ENCODE measurements around the gene MBOAT2.

MBOAT2 gene

GRCh38 chr2:9002637-9003365 is 683 bp downstream of the MBOAT2 start:
- no peak for TF ChIP-seq CTCF (IDR thresholded peaks at IDR 0.05; ENCODE audit: insufficient read depth, low read length, missing control alignments)
- POLR2A ChIA-PET = interaction anchor here (0.6 to 1.0 kb wide), 5 partner anchors 9 to 1904 kb away, joined by 3 to 5 read pairs (median 3); no protein-coding TSS in a partner anchor
- H3K4me3 ChIP-seq (ENCODE audit: low read depth, low read length) = peak overlapping the region; percentile 70
- CTCF ChIA-PET = interaction anchor here (0.8 to 1.6 kb wide), 2 partner anchors 11 to 104 kb away, joined by 3 to 4 read pairs; no protein-coding TSS in a partner anchor
- DNase-seq (ENCODE audit: low read depth, low spot score) = no peak

GRCh38 chr2:9002313-9002636 is 1.2 kb downstream of the MBOAT2 start:
- CTCF ChIA-PET = interaction anchor here (1.6 kb wide), 1 partner anchor 11 kb away, joined by 4 read pairs; no protein-coding TSS in a partner anchor
- DNase-seq (ENCODE audit: low read depth, low spot score) = no peak
- no peak for TF ChIP-seq CTCF (IDR thresholded peaks at IDR 0.05; ENCODE audit: insufficient read depth, low read length, missing control alignments)
- H3K4me3 ChIP-seq (ENCODE audit: low read depth, low read length) = peak overlapping the region; percentile 70
- POLR2A ChIA-PET = interaction anchor here (0.6 kb wide), 2 partner anchors 108 to 1904 kb away, joined by 3 read pairs; no protein-coding TSS in a partner anchor

GRCh38 chr2:9001778-9002177 is 1.7 kb downstream of the MBOAT2 start:
- POLR2A ChIA-PET = no interaction called here
- CTCF ChIA-PET = interaction anchor here (1.6 kb wide), 1 partner anchor 10 kb away, joined by 4 read pairs; no protein-coding TSS in a partner anchor
- no peak for TF ChIP-seq CTCF (IDR thresholded peaks at IDR 0.05; ENCODE audit: insufficient read depth, low read length, missing control alignments)
- no peak overlapping the region; the same call in 1 of the 2 replicates for H3K4me3 ChIP-seq (ENCODE audit: low read depth, low read length)
- DNase-seq (ENCODE audit: low read depth, low spot score) = no peak

- H3K4me3 ChIP-seq (ENCODE audit: low read depth, low read length) = no peak overlapping the region; the same call in 1 of the 2 replicates
- no peak for TF ChIP-seq CTCF (IDR thresholded peaks at IDR 0.05; ENCODE audit: insufficient read depth, low read length, missing control alignments)
- POLR2A ChIA-PET = no interaction called here
- no peak for DNase-seq (ENCODE audit: low read depth, low spot score)
- CTCF ChIA-PET = interaction anchor here (1.6 kb wide), 1 partner anchor 10 kb away, joined by 4 read pairs; no protein-coding TSS in a partner anchor
Measured at GRCh38 chr2:9001229-9001628, 2.3 kb downstream of the MBOAT2 start.

GRCh38 chr2:9000442-9000841 is 3.0 kb downstream of the MBOAT2 start:
- no peak for TF ChIP-seq CTCF (IDR thresholded peaks at IDR 0.05; ENCODE audit: insufficient read depth, low read length, missing control alignments)
- ChIA-PET POLR2A (no interaction called here), CTCF (no interaction called here)
- H3K4me3 ChIP-seq (ENCODE audit: low read depth, low read length) = no peak overlapping the region
- no peak for DNase-seq (ENCODE audit: low read depth, low spot score)

GRCh38 chr2:8999797-9000196 is 3.7 kb downstream of the MBOAT2 start:
- TF ChIP-seq CTCF (IDR thresholded peaks at IDR 0.05; ENCODE audit: insufficient read depth, low read length, missing control alignments) = no peak
- ChIA-PET POLR2A (no interaction called here), CTCF (interaction anchor here (0.8 kb wide), 1 partner anchor 92 kb away, joined by 3 read pairs; no protein-coding TSS in a partner anchor)
- no peak overlapping the region for H3K4me3 ChIP-seq (ENCODE audit: low read depth, low read length)
- DNase-seq (ENCODE audit: low read depth, low spot score) = no peak

Measured in AG04449 (cell line).